Right lobe of liver (tissue), 6 donors: ENCODE data around the gene GRIP1. TPM values are rescaled to one million over a fixed set of nuclear protein-coding genes. Genes with fewer than 3 reads are reported as not detected.

Experiments used
- ATAC-seq, 4 donors: fragments of 200-7000 bp; cut with Tn5 transposase; one replicate each; pipeline ENCODE4 v1.9.1; 2020; ENCODE audit warnings: mild to moderate bottlenecking in 4 of 4, moderate library complexity in 4 of 4
- DNase-seq, 3 donors: peaks; one replicate each; pipeline ENCODE4 v3.0.0-alpha.2; 2020
- H3K27ac ChIP-seq, 3 donors: fragments of 200-600 bp; one replicate each; pipeline ENCODE4 v1.8.0; 2022
- H3K27me3 ChIP-seq, 2 donors: fragments of 200-600 bp; one replicate each; pipeline ENCODE4 v1.8.0; 2022
- H3K36me3 ChIP-seq, 4 donors: fragments of 200-600 bp; sonication (generic) in 1 of 4; one replicate each; pipeline versions ENCODE4 v1.5.1 to v1.8.0; 2017 to 2022; ENCODE audit warnings: control low read depth in 1 of 4
- H3K4me1 ChIP-seq, 4 donors: fragments of 200-600 bp; sonication (generic) in 1 of 4; one replicate each; pipeline versions ENCODE4 v1.5.1 to v1.8.0; 2017 to 2022; ENCODE audit warnings: control low read depth in 1 of 4
- H3K4me3 ChIP-seq, 3 donors: fragments of 200-600 bp; one replicate each; pipeline ENCODE4 v1.8.0; 2022
- H3K9me3 ChIP-seq, 4 donors: fragments of 200-600 bp; sonication (generic) in 1 of 4; one replicate each; pipeline versions ENCODE4 v1.5.1 to v1.8.0; 2017 to 2022; ENCODE audit warnings: control low read depth in 1 of 4
- CTCF ChIP-seq, 4 donors: fragments of 200-600 bp in 3 of 4; fragments of 450-650 bp in 1 of 4; IDR thresholded peaks; one replicate each; pipeline versions ENCODE4 v1.5.1 to v1.8.0; 2016 to 2022; ENCODE audit warnings: antibody characterized with exemption in 4 of 4, mild to moderate bottlenecking in 2 of 4
- POLR2A ChIP-seq: fragments of 450-650 bp; IDR thresholded peaks from one replicate; pipeline ENCODE4 v1.6.1; 2017; ENCODE audit warnings: antibody characterized with exemption, mild to moderate bottlenecking
- WGBS: methylation state at CpG from one replicate; pipeline ENCODE4 v1.1.6; 2018; ENCODE audit warnings: low coverage, low lambda C conversion rate; ENCODE audit not compliant: insufficient coverage; ENCODE audit errors: missing lambda C conversion rate; 5-methylcytosine and 5-hydroxymethylcytosine counted together
- intact Hi-C, 2 donors: fragments of 100-400 bp; cut with DNase I; formaldehyde crosslinking; loops; one replicate each; pipeline versions ENCODE4 v1.11.2 to v1.14.1; 2022
- small RNA-seq, 2 experiments: library from RNA; depleted of rRNA; stranded (forward); fragments of <200 nt; gene quantifications; one replicate each; pipeline ENCODE3, GENCODE V24; 2016
- total RNA-seq, 6 experiments: library from RNA; depleted of rRNA in 2 of 6; stranded (reverse); fragments of >200 nt in 2 of 6; fragmentation: NEBNext Ultra II Directional in 3 of 6; extraction: Animal tissue kit (Norgen Biotek cat#: 25700) in 3 of 6; gene quantifications; one replicate each; pipeline versions ENCODE4 v1.1.0 to v1.2.4, GENCODE V29; 2016 to 2023
- donor health status: DM: no; HTN: yes; CAD: no.
- donor health status: DM: no; HTN: no; CAD: no.
- donor health status: DM: no; HTN: no; CAD: no.
- donor health status: DM: no; HTN: yes; CAD: no.
- donor health status: DM: no; HTN: yes; CAD: no.

GRIP1 gene
- total RNA-seq, 6 experiments from 2014 or later: 0.22 to 0.78 (median 0.26) TPM; not detected in 3

- H3K4me1 ChIP-seq: peaks cover 0 to 1% (median 0%) of the 10 kb centered on the region in 4 donors
- ATAC-seq: no peak
- no peaks in the 10 kb centered on the region for H3K9me3 ChIP-seq
- no peaks in the 10 kb centered on the region for H3K36me3 ChIP-seq
- 59% methylated on average over 3 of the region's 3 CpGs for WGBS
- no peak overlapping the region for H3K27ac ChIP-seq
- DNase-seq: no peak
- intact Hi-C loops: no loop called here
- H3K27me3 ChIP-seq: no peaks in the 10 kb centered on the region
- no peak for TF ChIP-seq CTCF (IDR thresholded peaks at IDR 0.05)
- no peak for TF ChIP-seq POLR2A
- H3K4me3 ChIP-seq: no peak overlapping the region
Measured at GRCh38 chr12:66297923-66298322, 381.0 kb downstream of the GRIP1 start.

Small RNA genes lying within 50 kb of the gene (small RNA-seq; reads per million reads assigned to genes)
- gene OSBPL9P5: 0 reads per million in 2 experiments
